ENCODE results near the gene RENBP. TPM values are rescaled to one million over a fixed set of nuclear protein-coding genes. Genes with fewer than 3 reads are reported as not detected.
A peak's percentile ranks its signal among the peaks of the same experiment; 100 is the strongest.

The RENBP gene
- total and polyA plus RNA-seq, 11 donors, result 5.1 to 35.5 (median 9.9) TPM

DNA sequence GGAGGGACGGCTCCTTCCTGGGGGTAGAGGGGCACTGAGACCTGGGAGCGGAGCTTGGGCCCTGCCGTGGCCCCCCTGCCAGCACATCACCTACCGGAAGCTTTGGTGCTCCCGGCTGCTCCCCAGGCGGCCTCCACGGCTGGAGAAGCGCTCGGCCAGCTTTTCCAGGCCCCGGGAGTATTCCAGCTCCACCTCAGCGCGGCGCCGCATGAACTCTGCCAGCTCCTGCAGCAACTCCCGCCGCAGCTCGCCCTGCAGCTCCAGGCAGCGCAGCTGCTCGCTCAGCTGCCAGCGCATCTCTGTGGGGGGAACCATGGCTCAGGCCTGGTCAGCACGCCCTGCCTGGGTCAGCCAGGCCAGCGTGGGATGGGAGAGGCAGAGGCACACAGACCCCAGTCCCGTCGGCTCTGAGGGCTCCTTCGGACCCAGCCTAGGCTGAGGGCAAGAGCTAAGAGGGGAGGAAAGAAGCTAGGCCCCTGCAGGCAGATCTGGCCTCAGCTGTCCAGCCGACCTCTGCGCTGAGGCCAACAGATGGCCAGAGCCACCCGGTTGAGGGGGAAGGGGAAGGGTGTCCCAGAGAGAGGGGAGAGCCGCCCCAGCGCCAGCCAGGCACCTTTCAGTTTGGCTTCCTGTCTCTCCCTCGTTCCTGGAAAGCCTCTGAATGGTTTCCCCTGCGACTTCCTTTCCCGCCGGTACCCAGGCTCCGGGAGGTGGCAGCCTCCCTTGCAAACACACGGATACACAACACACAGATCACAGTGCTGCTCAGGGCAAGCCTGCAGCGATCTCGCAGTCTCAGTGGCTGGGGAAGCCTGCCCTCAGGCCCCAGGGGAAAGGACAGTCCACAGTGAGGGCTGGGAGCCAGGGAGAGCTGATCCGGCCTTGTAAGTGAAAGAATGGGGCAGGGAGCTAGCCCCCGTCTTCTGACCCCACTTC is 22.7 kb downstream of the RENBP start:
- Histone ChIP-seq H3K9me3 (no peaks in the 10 kb centered on the region), H3K4me1 (peaks cover 0 to 51% (median 17%) of the 10 kb centered on the region in 12 donors), H3K27me3 (peaks cover 0 to 60% (median 0%) of the 10 kb centered on the region in 9 donors), H3K27ac (peak overlapping the region in 9 of 12 donors; percentile 37 to 98 (median 55)), H3K36me3 (peaks cover 0 to 37% (median 0%) of the 10 kb centered on the region in 9 donors), H3K4me3 (peak overlapping the region in 8 of 12 donors; percentile 7 to 33 (median 16))
- DNase-seq (peak in 2 of 5 donors; percentile 40), ATAC-seq (peak in 1 of 4 donors; percentile 11)
- intact Hi-C loops (cut with DNase I), result loop anchor here in 3 of 10 donors (10.0 kb wide), 2 partner anchors 127 to 197 kb away; partner anchors contain the start of genes IDH3G (in 2 of the 3), SSR4 (in 2 of the 3), ABCD1 (in 1 of the 3) and BCAP31 (in 1 of the 3)
- TF ChIP-seq POLR2A (IDR thresholded peaks at IDR 0.05) (no peak), CTCF (IDR thresholded peaks at IDR 0.05) (no peak)
- 43 to 59% (median 48%) methylated on average over 26 to 40 of the region's 40 CpGs for WGBS, 4 donors

- no peak for TF ChIP-seq CTCF (IDR thresholded peaks at IDR 0.05)
- no peak for TF ChIP-seq POLR2A (IDR thresholded peaks at IDR 0.05)
- H3K27me3 ChIP-seq, result peaks cover 0 to 58% (median 0%) of the 10 kb centered on the region in 9 donors
- H3K4me3 ChIP-seq, result peak overlapping the region in 8 of 12 donors; percentile 7 to 33 (median 14)
- DNase-seq (peak in 2 of 5 donors; percentile 12 to 20), ATAC-seq (no peak)
- no peaks in the 10 kb centered on the region for H3K9me3 ChIP-seq
- peak overlapping the region in 6 of 12 donors; percentile 48 to 98 (median 65) for H3K27ac ChIP-seq
- intact Hi-C loops (cut with DNase I), result loop anchor here in 3 of 10 donors (10.0 kb wide), 2 partner anchors 126 to 196 kb away; partner anchors contain the start of genes IDH3G (in 2 of the 3), SSR4 (in 2 of the 3), ABCD1 (in 1 of the 3) and BCAP31 (in 1 of the 3)
- H3K4me1 ChIP-seq, result peaks cover 0 to 46% (median 12%) of the 10 kb centered on the region in 12 donors
- peaks cover 0 to 43% (median 0%) of the 10 kb centered on the region in 9 donors for H3K36me3 ChIP-seq
- WGBS, 4 donors, result 63 to 75% (median 74%) methylated on average over 9 to 16 of the region's 16 CpGs; no CpG with 5 or more reads in 1 of the 4 donors
Observed at GRCh38 chrX:153921070-153921469, 23.4 kb downstream of the RENBP start.

- ATAC-seq (no peak), DNase-seq (peak in 1 of 5 donors; percentile 8)
- H3K4me1 ChIP-seq, result peaks cover 0 to 46% (median 11%) of the 10 kb centered on the region in 12 donors
- peaks cover 0 to 48% (median 0%) of the 10 kb centered on the region in 9 donors for H3K36me3 ChIP-seq
- TF ChIP-seq CTCF (IDR thresholded peaks at IDR 0.05) (no peak), POLR2A (IDR thresholded peaks at IDR 0.05) (no peak)
- 92 to 96% (median 94%) methylated on average over 12 to 14 of the region's 14 CpGs for WGBS, 4 donors
- no peak overlapping the region for H3K4me3 ChIP-seq
- H3K27ac ChIP-seq, result no peak overlapping the region
- peaks cover 0 to 56% (median 0%) of the 10 kb centered on the region in 9 donors for H3K27me3 ChIP-seq
- no peaks in the 10 kb centered on the region for H3K9me3 ChIP-seq
- intact Hi-C loops (cut with DNase I), result loop anchor here in 3 of 10 donors (10.0 kb wide), 2 partner anchors 126 to 196 kb away; partner anchors contain the start of genes IDH3G (in 2 of the 3), SSR4 (in 2 of the 3), ABCD1 (in 1 of the 3) and BCAP31 (in 1 of the 3)
Observed at GRCh38 chrX:153920546-153920945, 23.9 kb downstream of the RENBP start.
